ENCODE results near the gene SMG9. TPM values are rescaled to one million over a fixed set of nuclear protein-coding genes. Genes with fewer than 3 reads are reported as not detected.
A peak's percentile ranks its signal among the peaks of the same experiment; 100 is the strongest.

Gene SMG9
- total RNA-seq, 1 donor from 2014 or later = 126 TPM

DNA sequence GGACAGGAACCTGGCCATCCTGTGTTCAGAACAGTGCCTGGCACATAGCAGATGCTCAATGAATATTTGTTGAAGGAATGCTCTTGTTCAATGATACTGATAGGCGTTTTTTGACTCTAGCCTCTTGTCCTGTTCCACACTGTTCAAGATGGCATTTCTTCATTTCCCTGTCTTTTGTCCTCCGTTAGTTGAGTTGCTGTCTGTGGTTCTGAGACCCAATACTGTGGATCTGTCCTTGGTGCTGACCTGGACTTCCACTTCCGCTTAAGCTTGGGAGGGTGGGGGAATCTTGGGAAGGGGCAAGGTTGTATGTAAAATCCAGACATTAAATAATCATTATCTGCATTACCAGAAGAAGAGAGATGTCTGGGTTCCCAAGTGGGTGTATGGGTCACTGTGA lies 34.3 kb upstream of the SMG9 start:
- H3K4me1 ChIP-seq = peaks cover 0 to 7% of the 10 kb centered on the region in 2 donors
- no peak for DNase-seq (ENCODE audit: low spot score in 2 of 2)
- H3K9me3 ChIP-seq = no peaks in the 10 kb centered on the region
- intact Hi-C loops (cut with DNase I) = no loop called here
- H3K27ac ChIP-seq = no peak overlapping the region
- TF ChIP-seq, protein P1, sequence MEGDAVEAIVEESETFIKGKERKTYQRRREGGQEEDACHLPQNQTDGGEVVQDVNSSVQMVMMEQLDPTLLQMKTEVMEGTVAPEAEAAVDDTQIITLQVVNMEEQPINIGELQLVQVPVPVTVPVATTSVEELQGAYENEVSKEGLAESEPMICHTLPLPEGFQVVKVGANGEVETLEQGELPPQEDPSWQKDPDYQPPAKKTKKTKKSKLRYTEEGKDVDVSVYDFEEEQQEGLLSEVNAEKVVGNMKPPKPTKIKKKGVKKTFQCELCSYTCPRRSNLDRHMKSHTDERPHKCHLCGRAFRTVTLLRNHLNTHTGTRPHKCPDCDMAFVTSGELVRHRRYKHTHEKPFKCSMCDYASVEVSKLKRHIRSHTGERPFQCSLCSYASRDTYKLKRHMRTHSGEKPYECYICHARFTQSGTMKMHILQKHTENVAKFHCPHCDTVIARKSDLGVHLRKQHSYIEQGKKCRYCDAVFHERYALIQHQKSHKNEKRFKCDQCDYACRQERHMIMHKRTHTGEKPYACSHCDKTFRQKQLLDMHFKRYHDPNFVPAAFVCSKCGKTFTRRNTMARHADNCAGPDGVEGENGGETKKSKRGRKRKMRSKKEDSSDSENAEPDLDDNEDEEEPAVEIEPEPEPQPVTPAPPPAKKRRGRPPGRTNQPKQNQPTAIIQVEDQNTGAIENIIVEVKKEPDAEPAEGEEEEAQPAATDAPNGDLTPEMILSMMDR (IDR thresholded peaks at IDR 0.05) = no peak
- H3K4me3 ChIP-seq = no peak overlapping the region
- no peaks in the 10 kb centered on the region for H3K36me3 ChIP-seq
- H3K27me3 ChIP-seq = no peaks in the 10 kb centered on the region

DNA sequence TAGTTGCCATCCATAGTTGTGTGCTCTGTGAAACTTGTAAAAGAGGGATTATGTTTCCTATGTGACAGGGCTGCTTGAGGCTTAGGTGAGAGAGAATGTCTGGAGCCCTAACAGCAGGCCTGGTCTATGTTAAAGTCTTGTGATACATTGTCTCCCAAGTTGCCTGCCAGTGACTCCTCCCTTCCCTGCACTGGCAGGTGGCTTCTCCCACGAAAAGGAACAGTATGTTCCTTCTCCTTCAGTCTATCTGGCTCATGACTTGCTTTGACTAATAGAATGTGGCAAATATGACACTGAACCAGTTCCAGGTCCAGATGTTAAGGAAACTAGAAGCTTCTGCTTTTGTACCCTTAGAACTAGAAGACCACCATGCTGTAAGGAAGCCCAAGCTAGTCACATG lies 31.9 kb upstream of the SMG9 start:
- Histone ChIP-seq H3K4me1 (peaks cover 0 to 7% of the 10 kb centered on the region in 2 donors), H3K36me3 (no peaks in the 10 kb centered on the region), H3K4me3 (no peak overlapping the region), H3K27me3 (no peaks in the 10 kb centered on the region), H3K27ac (no peak overlapping the region), H3K9me3 (no peaks in the 10 kb centered on the region)
- DNase-seq (ENCODE audit: low spot score in 2 of 2) = no peak
- TF ChIP-seq, protein P1 (IDR thresholded peaks at IDR 0.05) = no peak
- intact Hi-C loops (cut with DNase I) = no loop called here

DNA sequence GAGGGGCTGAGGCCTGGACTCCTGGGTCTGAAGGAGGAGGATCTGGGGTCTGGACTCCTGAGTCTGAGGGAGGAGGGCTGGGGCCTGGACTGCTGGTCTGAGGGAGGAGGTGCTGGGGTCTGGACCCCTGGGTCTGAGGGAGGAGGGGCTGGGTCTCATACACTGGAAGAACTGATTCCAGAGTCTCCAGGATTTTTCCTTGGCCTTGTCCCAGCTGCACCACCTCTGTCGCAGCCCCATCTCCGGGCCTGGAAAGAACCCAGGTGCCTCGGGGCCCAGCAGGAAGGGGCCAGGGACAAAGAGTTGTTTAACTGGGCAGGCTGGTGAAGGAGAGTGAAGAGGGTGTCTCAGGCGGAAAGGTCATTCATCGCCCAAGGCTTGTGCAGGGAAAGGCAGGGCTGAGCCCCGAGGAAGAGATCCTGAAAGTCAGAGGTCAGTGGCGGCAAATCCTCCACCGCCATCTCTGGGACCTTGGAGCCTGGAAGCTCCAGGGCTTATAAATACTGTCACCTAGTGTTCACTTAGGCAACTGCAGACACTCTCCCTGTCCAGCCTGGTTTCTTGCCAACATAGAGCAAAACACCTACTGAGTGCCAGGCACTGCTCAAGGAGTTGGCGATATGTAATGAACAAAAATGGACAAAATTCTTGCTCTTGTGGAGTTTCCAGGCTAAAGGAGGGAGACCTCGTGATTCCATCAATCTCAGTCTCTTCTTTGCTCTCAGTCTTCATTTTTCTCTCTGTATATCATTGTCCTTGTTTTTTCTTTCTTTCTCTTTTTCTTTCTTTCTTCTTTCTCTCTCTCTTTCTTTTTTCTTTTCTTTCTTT lies 30.4 kb upstream of the SMG9 start:
- Histone ChIP-seq H3K27ac (no peak overlapping the region), H3K27me3 (no peaks in the 10 kb centered on the region), H3K4me3 (peak overlapping the region in 1 of 2 donors; percentile 31), H3K36me3 (no peaks in the 10 kb centered on the region), H3K4me1 (peaks cover 0 to 7% of the 10 kb centered on the region in 2 donors), H3K9me3 (no peaks in the 10 kb centered on the region)
- TF ChIP-seq, protein P1 (IDR thresholded peaks at IDR 0.05) = peak; percentile 92 to 97 (median 94)
- intact Hi-C loops (cut with DNase I) = loop anchor here (1.0 kb wide), 1 partner anchor 40 kb away; no protein-coding TSS in a partner anchor
- peak in 1 of 2 donors; percentile 76 for DNase-seq (ENCODE audit: low spot score in 2 of 2)

DNA sequence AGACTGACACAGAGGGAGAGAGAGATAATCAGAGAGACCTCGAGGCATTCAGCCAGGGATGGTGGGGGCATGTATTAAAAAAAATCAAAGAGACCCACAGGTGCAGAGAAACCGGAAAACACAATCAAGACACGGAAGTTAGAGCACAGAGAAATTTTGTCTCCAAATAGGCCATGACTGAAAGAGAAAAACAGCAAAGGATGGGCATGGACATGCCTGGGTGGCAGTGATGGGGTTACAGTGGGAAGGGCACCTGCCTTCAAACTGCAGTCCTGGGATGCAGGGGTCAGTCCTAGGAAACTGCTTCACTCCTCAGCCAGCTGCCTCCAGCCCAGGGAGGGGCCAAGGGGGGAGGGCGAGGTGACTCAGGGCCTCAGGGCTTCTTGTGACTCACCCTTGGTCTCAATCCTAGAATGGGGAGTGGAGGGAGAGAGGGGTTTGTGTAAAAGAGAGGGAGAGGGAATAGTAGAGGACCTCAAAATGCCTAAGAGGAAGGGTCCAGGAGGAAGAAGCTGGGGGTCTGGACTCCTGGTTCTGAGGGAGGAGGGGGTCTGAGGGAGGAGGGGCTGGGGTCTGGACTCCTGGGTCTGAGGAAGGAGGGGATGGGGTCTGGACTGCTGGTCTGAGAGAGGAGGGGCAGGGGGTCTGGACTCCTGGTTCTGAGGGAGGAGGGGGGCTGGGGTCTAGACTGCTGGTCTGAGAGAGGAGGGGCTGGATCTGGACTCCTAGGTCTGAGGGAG lies 29.6 kb upstream of the SMG9 start:
- H3K27ac ChIP-seq = no peak overlapping the region
- intact Hi-C loops (cut with DNase I) = no loop called here
- peak in 1 of 2 donors; percentile 79 for DNase-seq (ENCODE audit: low spot score in 2 of 2)
- H3K4me1 ChIP-seq = peaks cover 0 to 7% of the 10 kb centered on the region in 2 donors
- no peaks in the 10 kb centered on the region for H3K9me3 ChIP-seq
- H3K4me3 ChIP-seq = no peak overlapping the region
- no peaks in the 10 kb centered on the region for H3K27me3 ChIP-seq
- no peaks in the 10 kb centered on the region for H3K36me3 ChIP-seq
- TF ChIP-seq, protein P1 (IDR thresholded peaks at IDR 0.05) = no peak

DNA sequence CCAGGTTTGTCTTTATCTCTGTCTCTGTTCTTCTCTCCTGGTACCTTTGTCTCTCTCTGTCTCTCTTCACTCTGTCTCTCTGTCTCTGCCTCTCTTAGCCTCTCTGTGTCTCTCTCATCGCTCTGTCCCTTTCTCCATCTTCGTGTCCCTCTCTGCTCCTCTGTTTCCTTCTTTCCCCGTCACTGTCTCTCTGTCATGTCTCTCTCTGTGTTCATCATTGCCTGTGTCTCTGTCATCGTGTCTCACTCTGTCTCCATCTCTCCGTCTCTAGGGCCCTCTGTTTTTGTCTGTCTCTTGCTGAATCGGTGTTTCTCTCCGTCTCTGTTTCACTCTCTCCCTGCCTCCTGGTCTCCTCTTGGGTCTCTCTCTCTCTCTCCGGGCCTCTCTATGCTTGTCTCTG lies 28.9 kb upstream of the SMG9 start:
- Histone ChIP-seq H3K4me1 (peaks cover 0 to 7% of the 10 kb centered on the region in 2 donors), H3K36me3 (no peaks in the 10 kb centered on the region), H3K27ac (no peak overlapping the region), H3K4me3 (no peak overlapping the region), H3K27me3 (no peaks in the 10 kb centered on the region), H3K9me3 (no peaks in the 10 kb centered on the region)
- TF ChIP-seq, protein P1 (IDR thresholded peaks at IDR 0.05) = no peak
- intact Hi-C loops (cut with DNase I) = no loop called here
- DNase-seq (ENCODE audit: low spot score in 2 of 2) = no peak

Data from ascending aorta (tissue), 2 donors.